ENCODE data around the gene RAB25.

RAB25 gene

GRCh38 chr1:156108057-156108456, 47.1 kb downstream of the RAB25 start:
- peaks cover 5% of the 10 kb centered on the region for H3F3A ChIP-seq (ENCODE audit: control insufficient read depth, insufficient read depth)
- no peak for TF ChIP-seq EZH2phosphoT487 (IDR thresholded peaks at IDR 0.05; ENCODE audit: borderline replicate concordance, low read length)
- no peak for TF ChIP-seq CTCF (IDR thresholded peaks at IDR 0.05; ENCODE audit: low read depth, low read length, poor library complexity, severe bottlenecking)
- H3K9me3 ChIP-seq (ENCODE audit: control insufficient read depth, insufficient read depth, low read length), result no peaks in the 10 kb centered on the region
- no peaks in the 10 kb centered on the region for H4K20me1 ChIP-seq (ENCODE audit: control insufficient read depth, insufficient read depth, low read depth, low read length)
- H3K27ac ChIP-seq (ENCODE audit: low read depth, low read length), result no peak overlapping the region
- no peak overlapping the region for H3K4me3 ChIP-seq (ENCODE audit: low read length)
- H3K36me3 ChIP-seq (ENCODE audit: control insufficient read depth, low read length), result no peaks in the 10 kb centered on the region
- no peak overlapping the region for H3K4me2 ChIP-seq (ENCODE audit: low read length)
- H3K27me3 ChIP-seq (ENCODE audit: control insufficient read depth, low read length), result peaks cover 16% of the 10 kb centered on the region
- H3K9me2 ChIP-seq (replicated peaks; ENCODE audit: control insufficient read depth, low read length), result no peaks in the 10 kb centered on the region
- H3K79me2 ChIP-seq (ENCODE audit: control insufficient read depth, low read length), result no peaks in the 10 kb centered on the region
- H3K4me1 ChIP-seq (ENCODE audit: control insufficient read depth, low read length), result peaks cover 42% of the 10 kb centered on the region

- TF ChIP-seq EZH2phosphoT487 (IDR thresholded peaks at IDR 0.05; ENCODE audit: borderline replicate concordance, low read length) (no peak), CTCF (IDR thresholded peaks at IDR 0.05; ENCODE audit: low read depth, low read length, poor library complexity, severe bottlenecking) (no peak)
- H3K36me3 ChIP-seq (ENCODE audit: control insufficient read depth, low read length), result no peaks in the 10 kb centered on the region
- peaks cover 35% of the 10 kb centered on the region for H3K4me1 ChIP-seq (ENCODE audit: control insufficient read depth, low read length)
- H3K79me2 ChIP-seq (ENCODE audit: control insufficient read depth, low read length), result no peaks in the 10 kb centered on the region
- peaks cover 5% of the 10 kb centered on the region for H3F3A ChIP-seq (ENCODE audit: control insufficient read depth, insufficient read depth)
- H3K27me3 ChIP-seq (ENCODE audit: control insufficient read depth, low read length), result peaks cover 23% of the 10 kb centered on the region
- H3K4me2 ChIP-seq (ENCODE audit: low read length), result no peak overlapping the region
- H3K9me2 ChIP-seq (replicated peaks; ENCODE audit: control insufficient read depth, low read length), result no peaks in the 10 kb centered on the region
- no peaks in the 10 kb centered on the region for H3K9me3 ChIP-seq (ENCODE audit: control insufficient read depth, insufficient read depth, low read length)
- H4K20me1 ChIP-seq (ENCODE audit: control insufficient read depth, insufficient read depth, low read depth, low read length), result 0 out of 2 replicates have a peak, but pooled peaks cover 3% of the 10 kb centered on the region
- H3K4me3 ChIP-seq (ENCODE audit: low read length), result no peak overlapping the region
- no peak overlapping the region for H3K27ac ChIP-seq (ENCODE audit: low read depth, low read length)
Measured at GRCh38 chr1:156108664-156109241, 47.8 kb downstream of the RAB25 start.

- Histone ChIP-seq H4K20me1 (ENCODE audit: control insufficient read depth, insufficient read depth, low read depth, low read length) (0 out of 2 replicates have a peak, but pooled peaks cover 3% of the 10 kb centered on the region), H3K79me2 (ENCODE audit: control insufficient read depth, low read length) (no peaks in the 10 kb centered on the region), H3K9me2 (replicated peaks; ENCODE audit: control insufficient read depth, low read length) (no peaks in the 10 kb centered on the region), H3K4me1 (ENCODE audit: control insufficient read depth, low read length) (peaks cover 31% of the 10 kb centered on the region), H3K4me2 (ENCODE audit: low read length) (no peak overlapping the region), H3K27me3 (ENCODE audit: control insufficient read depth, low read length) (peaks cover 38% of the 10 kb centered on the region), H3K36me3 (ENCODE audit: control insufficient read depth, low read length) (no peaks in the 10 kb centered on the region), H3K27ac (ENCODE audit: low read depth, low read length) (no peak overlapping the region), H3K4me3 (ENCODE audit: low read length) (no peak overlapping the region), H3F3A (ENCODE audit: control insufficient read depth, insufficient read depth) (peaks cover 5% of the 10 kb centered on the region), H3K9me3 (ENCODE audit: control insufficient read depth, insufficient read depth, low read length) (no peaks in the 10 kb centered on the region)
- TF ChIP-seq EZH2phosphoT487 (IDR thresholded peaks at IDR 0.05; ENCODE audit: borderline replicate concordance, low read length) (no peak), CTCF (IDR thresholded peaks at IDR 0.05; ENCODE audit: low read depth, low read length, poor library complexity, severe bottlenecking) (no peak)
Measured at GRCh38 chr1:156110252-156110651, 49.3 kb downstream of the RAB25 start.

All from DOHH2 (cell line).